ENCODE results near the gene SPRR5.

DNA sequence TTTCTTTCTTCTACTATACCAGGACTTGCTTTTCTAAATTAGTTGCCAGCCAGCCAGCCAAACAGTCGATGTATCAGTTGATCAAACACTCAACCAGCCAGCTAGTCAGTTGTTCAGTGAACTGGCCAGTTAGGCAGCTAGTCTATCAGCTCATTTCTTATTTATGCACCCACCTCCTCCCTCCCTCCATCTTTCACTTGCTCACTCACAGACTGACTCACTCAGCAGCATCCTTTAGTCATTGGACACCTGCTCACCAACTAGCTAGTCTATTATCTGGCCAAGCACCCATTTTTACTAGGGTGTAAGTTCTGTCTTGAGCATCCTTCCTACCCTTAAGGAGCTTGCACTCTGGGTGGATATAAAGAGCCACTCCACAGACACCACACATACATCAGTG, 17.5 kb downstream of the SPRR5 start:
- TF ChIP-seq RCOR1 (IDR thresholded peaks at IDR 0.05; ENCODE audit: low read length), result no peak
- no peak for TF ChIP-seq RAD21 (IDR thresholded peaks at IDR 0.05; ENCODE audit: low read length)
- TF ChIP-seq, protein P1, sequence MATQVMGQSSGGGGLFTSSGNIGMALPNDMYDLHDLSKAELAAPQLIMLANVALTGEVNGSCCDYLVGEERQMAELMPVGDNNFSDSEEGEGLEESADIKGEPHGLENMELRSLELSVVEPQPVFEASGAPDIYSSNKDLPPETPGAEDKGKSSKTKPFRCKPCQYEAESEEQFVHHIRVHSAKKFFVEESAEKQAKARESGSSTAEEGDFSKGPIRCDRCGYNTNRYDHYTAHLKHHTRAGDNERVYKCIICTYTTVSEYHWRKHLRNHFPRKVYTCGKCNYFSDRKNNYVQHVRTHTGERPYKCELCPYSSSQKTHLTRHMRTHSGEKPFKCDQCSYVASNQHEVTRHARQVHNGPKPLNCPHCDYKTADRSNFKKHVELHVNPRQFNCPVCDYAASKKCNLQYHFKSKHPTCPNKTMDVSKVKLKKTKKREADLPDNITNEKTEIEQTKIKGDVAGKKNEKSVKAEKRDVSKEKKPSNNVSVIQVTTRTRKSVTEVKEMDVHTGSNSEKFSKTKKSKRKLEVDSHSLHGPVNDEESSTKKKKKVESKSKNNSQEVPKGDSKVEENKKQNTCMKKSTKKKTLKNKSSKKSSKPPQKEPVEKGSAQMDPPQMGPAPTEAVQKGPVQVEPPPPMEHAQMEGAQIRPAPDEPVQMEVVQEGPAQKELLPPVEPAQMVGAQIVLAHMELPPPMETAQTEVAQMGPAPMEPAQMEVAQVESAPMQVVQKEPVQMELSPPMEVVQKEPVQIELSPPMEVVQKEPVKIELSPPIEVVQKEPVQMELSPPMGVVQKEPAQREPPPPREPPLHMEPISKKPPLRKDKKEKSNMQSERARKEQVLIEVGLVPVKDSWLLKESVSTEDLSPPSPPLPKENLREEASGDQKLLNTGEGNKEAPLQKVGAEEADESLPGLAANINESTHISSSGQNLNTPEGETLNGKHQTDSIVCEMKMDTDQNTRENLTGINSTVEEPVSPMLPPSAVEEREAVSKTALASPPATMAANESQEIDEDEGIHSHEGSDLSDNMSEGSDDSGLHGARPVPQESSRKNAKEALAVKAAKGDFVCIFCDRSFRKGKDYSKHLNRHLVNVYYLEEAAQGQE (IDR thresholded peaks at IDR 0.05; ENCODE audit: low read depth, low read length), result no peak
- TF ChIP-seq, protein P2, sequence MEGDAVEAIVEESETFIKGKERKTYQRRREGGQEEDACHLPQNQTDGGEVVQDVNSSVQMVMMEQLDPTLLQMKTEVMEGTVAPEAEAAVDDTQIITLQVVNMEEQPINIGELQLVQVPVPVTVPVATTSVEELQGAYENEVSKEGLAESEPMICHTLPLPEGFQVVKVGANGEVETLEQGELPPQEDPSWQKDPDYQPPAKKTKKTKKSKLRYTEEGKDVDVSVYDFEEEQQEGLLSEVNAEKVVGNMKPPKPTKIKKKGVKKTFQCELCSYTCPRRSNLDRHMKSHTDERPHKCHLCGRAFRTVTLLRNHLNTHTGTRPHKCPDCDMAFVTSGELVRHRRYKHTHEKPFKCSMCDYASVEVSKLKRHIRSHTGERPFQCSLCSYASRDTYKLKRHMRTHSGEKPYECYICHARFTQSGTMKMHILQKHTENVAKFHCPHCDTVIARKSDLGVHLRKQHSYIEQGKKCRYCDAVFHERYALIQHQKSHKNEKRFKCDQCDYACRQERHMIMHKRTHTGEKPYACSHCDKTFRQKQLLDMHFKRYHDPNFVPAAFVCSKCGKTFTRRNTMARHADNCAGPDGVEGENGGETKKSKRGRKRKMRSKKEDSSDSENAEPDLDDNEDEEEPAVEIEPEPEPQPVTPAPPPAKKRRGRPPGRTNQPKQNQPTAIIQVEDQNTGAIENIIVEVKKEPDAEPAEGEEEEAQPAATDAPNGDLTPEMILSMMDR (IDR thresholded peaks at IDR 0.05), result no peak
- TF ChIP-seq, protein P3, sequence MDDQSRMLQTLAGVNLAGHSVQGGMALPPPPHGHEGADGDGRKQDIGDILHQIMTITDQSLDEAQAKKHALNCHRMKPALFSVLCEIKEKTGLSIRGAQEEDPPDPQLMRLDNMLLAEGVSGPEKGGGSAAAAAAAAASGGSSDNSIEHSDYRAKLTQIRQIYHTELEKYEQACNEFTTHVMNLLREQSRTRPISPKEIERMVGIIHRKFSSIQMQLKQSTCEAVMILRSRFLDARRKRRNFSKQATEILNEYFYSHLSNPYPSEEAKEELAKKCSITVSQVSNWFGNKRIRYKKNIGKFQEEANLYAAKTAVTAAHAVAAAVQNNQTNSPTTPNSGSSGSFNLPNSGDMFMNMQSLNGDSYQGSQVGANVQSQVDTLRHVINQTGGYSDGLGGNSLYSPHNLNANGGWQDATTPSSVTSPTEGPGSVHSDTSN (IDR thresholded peaks at IDR 0.05), result no peak
- no peak for TF ChIP-seq RXRA (IDR thresholded peaks at IDR 0.05; ENCODE audit: borderline replicate concordance, low read depth)
- no peak for TF ChIP-seq EP300 (IDR thresholded peaks at IDR 0.05; ENCODE audit: borderline replicate concordance in 1 of 2, low read depth in 1 of 2, low read length in 1 of 2)
- TF ChIP-seq EZH2phosphoT487 (IDR thresholded peaks at IDR 0.05; ENCODE audit: borderline replicate concordance, low read depth), result no peak
- TF ChIP-seq JUND (IDR thresholded peaks at IDR 0.05), result no peak
